GM18519 (cell line): ENCODE measurements around the gene CAMK4.
A peak's percentile ranks its signal among the peaks of the same experiment; 100 is the strongest.

Experiments
- ATAC-seq: cut with Tn5 transposase; IDR thresholded peaks from one replicate; pipeline ENCODE4 v1.9.1; 2021; ENCODE audit warnings: mild to moderate bottlenecking, moderate library complexity; ENCODE audit not compliant: unreplicated experiment, low FRiP score

The CAMK4 gene

DNA sequence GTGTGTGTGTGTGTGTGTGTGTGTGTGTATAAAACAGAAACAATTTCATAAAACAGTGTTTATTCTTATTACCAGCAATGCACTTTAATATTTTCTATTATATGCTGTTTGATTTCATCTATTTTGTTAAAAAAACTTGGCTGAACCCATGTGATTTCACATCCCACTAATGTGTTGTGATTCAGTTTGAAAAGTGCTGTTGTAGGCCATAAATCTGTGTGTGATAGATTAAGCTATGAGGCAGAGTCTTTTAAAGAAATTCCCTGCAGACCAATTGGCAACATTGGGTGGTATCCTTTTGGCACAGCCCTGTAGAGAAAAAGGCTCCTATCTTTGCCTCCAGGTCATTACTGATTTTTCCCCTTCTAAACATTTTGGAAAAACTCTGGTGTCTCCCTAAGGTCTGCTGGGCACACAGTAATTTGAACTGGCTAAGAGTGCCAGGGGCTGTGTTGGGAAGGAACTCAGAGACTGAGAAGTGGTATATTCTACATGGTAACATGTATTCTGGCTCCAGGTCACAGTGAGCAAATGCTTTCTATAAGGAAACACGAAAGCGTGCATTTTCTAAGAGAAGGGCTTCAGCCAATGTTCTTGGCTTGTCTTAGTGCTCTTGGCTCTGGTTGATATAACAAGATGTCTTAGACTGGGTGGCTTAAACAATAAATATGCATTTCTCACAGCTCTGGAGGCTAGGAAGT is 4.5 kb downstream of the CAMK4 start:
- no peak for ATAC-seq

DNA sequence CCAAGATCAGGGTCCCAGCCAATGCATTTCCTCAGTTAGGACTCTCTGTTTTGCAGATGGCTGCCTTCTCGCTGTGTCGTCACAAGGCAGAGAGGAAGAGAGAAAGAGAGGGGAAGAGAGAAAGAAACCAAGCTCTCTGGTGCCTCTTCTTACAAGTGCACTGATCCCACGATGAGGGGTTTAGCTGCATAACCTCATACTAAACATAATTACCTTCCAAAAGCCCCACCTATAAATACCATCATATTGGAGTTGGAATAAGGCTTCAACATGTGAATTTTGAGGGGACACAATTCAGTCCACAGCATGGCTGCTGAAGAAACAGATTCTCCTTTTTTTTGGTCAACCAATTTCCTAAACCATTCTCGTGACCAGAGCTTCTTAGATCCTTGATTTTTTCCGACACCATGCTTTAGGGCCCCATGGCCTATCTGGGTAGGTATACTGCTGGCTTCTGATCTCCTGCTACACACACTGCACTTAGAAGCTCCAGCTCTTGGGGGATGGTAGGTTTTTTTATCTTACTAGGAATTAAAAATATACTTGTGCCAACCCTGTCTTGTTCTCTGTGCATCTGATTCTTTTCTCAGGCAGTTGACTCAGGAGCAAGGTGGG is 5.1 kb downstream of the CAMK4 start:
- no peak for ATAC-seq

DNA sequence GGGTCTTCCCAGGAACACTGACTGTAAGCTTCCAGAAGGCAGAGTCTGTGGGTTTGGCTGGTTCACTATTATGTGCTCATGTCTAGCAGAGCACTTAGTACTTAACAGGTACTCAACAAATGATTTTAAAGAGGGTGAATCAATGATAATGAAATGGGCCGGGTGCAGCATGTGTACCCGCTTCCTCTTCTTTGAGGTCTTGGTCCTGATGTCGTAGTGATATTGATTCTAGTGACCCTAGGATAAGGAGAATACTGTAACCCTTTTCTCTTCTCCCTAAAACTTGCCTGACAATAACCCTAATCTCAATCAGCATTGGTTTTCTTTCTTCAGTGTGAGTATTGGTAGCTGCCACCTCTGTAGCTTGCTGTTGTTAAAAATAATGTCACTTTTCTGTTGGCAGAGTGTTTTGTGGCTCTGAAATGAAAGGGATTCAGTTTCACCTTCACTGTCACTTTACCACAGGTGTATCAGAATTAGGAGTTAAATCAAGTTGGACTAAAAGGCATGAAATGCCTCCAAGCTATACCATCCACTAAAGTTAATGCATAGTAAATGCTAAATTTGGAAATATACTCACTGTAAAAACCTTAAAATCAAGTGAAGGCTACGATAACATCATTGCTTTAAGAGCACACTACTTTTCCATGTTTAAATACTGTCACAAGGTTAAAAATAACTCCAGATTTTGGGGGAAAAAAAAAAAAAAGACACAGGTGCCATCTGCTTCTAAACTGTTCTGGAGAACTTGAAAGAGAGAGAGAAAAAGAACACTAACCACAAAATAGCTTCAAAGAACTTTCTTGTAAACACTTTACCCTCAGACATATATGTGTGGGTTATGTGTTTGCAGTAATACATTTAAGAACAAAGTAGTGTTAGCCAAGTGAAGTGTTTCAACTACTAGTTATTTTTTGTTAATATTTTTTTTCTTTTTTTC is 6.0 kb downstream of the CAMK4 start:
- no peak for ATAC-seq

DNA sequence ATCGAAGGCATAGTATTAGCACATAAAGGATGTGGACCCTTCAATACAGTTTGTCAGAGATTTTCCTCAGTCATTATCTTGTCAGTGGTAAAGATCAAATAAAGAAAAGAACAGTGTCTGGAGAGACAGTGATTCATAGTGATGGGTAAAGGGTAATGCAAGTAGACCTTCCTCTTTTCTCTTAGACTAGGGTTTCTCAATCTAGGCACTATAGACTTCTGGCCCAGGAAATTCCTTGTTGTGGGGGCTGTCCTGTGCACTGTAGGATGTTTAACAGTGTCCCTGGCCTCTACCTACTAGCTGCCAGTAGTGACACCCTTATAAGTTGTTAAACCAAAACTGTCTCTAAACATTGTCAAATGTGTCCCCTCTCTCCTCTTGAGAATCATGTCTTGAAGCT is 6.9 kb downstream of the CAMK4 start:
- ATAC-seq = no peak

DNA sequence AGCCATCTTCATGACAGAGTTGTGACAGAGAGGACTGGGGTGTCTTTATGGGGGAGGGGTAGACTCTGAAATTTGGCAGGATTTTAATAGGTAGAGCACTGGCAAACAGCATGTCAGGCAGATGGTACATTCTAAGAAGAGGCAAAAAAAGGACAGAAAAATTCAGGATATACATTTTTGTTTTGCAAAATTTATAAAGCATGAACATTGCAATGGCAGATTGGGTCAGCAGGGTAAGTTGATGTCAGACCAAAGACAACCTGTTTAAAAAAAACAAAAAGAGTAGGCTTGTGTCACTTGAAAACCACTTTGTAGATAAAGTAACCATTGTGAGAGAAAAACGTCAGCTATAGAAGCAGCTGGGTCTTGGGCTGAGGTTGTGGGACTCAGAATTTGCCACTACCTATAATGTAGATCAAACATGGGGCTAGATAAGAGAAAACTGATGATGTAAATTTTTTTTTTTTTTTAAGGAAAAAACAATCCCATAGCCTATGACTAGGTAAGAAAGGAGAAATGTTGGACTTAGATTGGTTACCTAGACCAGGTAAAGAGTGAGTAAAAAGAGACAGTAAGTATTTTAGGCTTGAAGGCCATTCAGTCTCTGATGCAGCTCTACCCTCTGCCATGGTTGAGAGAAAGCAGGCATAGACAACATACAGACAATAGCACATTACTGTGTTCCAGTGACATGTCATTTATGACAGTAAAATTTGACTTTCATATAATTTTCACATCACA is 8.3 kb downstream of the CAMK4 start:
- ATAC-seq = no peak

DNA sequence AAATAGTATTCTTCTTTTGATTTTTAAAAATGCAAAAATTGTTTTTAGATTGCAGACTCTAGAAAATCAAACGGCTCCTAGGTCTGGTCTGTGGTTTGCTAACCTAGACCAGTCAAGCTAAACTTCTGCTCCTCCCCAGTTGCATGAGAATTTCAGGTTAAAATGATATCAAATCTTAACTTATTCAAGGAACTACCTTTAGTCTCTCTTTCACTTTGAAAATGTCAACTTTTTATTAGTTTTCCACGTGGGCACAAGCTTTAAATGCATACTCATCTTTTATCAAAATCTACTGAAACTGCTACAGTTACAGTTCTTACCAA is 8.8 kb downstream of the CAMK4 start:
- no peak for ATAC-seq

DNA sequence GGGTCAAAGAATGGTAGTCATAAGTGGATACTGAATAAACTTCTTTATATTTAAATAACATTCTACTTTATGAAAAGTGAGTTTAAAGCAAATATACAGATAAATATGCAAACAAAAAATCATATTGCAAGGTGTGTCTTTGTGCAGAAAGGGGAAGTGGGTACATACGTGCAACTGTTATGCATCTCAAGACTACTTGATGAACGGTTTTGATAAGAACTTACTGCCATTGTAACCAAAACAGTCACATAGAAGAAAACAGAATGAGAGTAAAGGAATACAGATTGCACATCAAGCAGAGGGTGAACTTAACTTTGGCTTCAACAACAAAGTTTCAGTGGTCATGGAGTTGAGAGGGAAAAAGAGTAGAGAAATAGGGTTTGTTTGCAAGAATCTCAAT is 9.9 kb downstream of the CAMK4 start:
- peak; percentile 37 for ATAC-seq

DNA sequence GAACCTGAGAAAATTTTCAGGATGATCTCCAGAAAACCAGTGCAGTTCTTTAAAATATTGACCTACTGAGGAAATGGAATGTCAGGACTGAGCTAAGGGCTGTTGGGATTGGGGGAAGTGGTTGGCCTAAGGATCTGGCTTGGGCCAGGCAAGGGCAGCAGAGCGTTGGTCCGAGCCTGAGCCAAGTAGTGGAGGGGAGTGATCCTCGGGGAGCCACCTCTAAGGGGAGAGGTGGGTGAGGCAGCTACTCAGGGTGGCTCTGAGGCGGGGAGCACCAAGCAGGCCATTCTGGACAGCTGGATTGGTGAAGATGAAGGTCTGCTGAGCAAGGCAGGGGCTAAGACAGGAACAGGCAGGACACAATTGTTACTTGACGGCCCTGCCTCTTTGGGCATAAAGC is 11.5 kb downstream of the CAMK4 start:
- no peak for ATAC-seq

DNA sequence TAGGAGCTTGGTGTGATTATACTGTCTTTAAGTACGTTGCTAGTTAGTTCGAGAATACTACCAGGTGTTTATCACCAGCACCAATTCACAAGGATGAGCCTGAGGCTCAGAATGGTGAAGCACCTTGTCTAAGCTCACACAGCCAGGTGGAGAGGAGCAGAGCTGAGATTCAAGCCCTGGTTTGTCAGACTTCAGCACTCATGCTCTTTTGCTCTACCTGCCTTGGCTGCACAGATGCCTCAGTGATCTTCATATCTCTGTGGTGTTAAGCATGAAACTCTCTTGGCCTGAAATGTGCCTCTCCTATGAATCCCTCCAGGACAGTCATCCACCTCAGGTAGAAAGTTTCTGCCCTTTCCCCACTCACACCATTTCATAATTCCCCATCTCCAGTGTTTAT is 12.2 kb downstream of the CAMK4 start:
- ATAC-seq = no peak

DNA sequence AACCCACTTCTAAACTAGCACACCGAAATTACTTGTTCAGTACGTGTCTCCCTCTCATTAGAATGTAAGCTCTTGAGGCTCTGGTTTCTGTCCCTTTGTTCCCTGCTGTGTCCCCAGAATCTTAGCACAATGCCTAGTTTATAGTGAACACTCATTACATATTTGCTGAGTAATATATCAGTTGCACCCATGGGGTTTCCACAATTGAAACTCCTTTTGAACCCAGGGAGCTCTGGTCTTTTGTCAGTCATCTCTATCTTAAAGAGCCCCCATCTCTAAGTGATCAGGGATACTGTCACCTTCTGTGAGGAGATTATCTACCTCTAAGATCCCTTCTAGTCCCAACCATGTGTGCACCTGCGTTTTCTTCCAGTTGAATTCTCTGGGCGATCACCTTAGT is 12.8 kb downstream of the CAMK4 start:
- no peak for ATAC-seq

DNA sequence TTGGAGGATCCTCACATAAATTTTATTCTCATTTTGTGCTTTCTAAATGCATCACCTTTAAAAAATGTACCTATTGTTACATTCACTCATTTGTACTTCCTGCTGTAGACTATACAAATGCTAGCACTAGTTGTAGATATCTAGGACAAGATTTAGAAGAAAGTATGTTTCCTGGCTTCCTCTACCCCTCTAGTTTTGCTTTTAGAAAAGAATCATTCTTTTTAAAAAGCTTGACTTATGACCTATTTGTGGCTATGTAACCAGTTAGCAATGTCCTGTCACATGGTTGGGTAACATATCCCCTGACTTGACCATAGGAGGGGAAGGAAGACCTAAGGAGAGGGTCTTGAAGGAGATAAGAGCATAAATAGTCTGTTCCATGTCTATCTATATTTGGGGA is 13.3 kb downstream of the CAMK4 start:
- no peak for ATAC-seq

DNA sequence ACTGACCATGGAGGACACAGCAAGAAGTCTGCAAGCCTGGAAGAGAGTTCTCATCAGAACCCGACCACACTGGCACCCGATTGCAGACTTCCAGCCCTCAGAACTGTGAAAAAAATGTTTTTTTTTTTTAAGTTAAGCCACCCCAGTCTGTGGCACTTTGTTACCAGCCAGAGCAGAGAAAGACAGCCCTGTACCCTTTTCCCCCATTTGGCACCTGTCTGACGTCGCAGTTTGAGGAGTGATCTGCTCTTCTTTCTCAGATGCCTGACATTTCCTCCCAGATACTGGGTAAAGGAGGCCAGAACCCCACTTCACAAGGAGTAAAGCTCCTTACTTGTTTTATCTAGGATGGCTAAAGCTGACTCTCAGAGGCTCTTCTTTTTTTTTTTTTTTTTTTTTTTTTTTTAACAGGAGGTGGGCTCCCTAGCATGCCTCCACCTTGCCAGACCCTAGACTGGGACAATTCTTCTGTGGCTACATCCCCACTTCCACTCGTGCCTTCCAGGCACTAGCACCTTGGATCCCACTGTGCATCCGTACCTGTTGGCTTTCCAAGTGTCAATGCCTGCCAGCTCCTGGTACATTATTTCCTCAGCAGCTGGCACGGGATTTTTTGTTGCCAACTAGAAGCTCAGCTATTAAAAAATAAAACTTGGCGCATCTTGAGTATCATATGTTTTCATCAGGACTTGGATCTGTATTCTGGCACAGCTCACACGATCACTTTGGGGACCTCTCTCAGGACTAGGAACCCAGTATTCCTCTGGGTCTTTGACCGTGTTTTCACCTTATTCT is 14.4 kb downstream of the CAMK4 start:
- ATAC-seq = no peak

DNA sequence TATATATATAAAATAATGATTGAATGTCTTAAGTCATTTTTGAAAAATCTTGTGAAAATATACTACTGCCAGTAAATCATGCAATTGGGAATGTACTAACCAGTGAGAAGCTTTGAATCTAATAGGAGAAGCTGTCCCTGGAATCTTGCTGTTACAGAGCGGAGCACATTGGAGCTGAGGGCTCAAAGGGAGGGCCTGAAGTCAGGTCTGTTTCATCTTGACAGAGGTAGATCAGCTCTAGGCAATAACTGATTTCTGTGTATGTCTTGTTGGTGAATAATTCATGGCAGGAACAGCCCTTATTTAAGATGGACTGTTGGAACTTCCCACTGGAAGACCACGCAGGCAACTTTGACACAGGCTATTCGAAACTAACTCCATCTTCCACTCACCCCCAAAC is 17.5 kb downstream of the CAMK4 start:
- no peak for ATAC-seq

DNA sequence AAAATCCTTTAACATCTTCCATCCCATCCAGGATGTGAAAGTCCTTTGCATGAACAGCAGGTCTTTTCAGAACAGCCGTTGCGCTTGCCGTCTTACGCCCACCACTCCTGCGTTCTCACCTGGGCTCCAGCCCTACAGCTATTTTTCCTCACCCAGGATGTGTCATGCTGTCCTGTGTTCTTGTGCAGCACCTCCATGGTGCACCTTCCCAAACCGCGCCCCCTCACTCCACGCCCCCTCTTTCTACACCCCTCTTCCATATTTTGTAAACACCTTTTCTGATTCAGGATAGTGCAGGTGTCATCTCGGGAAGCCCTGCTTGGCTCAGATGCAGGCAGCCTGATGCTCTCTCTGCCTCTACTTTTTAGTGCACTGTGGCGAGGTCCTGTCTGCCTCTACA is 18.4 kb downstream of the CAMK4 start:
- ATAC-seq = no peak

DNA sequence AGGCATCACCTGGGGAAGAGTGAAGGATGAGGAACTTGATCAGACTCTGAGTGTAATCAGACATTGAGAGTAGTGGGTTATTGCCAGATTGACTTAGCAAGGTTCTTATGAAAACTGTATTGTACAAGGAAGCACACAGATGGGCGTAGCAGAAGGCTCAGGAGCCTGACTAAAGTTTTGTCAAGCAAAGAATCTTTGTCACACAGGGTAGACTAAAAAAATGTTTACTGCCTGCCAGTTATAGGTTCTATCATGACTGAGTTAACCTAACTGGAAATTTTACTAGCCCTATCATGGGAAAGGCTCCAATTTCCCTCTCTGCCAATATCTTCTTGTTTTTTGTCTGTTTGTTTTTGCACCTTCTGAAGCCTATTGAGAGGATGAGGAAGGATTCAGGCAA is 19.1 kb downstream of the CAMK4 start:
- ATAC-seq = no peak

DNA sequence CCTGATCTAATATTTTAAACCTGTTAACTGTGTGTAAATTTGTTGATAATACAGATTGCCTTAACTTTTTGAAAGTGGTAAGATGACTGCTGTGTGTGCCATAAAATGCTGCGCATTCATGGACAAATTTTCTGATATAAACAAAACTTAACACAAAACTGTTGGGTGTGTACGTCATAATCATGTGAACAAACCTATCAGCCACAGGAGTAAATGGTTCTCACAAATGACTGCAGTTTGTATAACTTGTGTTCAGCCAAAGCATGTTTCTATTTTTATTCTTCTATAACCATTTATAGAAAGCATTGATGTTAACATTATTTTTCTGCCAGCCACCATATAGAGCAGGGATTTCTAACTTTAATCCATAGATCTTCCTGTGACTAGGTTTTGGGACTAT is 21.5 kb downstream of the CAMK4 start:
- ATAC-seq = no peak

DNA sequence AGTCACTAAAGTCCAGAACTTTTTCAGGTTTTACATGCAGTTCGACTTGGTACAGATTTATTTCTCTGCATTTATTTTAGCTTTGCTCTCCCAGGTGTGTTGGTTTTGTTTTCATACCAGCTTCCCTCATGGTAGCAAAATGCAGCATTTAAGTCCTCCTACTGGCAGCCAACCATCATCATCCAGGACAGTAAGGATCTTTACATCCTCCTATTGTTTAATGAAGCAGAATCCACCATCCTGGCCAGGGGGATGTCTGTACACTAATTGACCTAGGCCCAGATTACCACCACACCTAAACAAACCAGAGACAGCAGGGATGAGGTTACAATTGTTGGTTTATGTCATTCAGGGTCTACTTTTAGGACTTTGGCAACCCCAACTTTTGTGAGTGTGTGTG is 22.3 kb downstream of the CAMK4 start:
- no peak for ATAC-seq

DNA sequence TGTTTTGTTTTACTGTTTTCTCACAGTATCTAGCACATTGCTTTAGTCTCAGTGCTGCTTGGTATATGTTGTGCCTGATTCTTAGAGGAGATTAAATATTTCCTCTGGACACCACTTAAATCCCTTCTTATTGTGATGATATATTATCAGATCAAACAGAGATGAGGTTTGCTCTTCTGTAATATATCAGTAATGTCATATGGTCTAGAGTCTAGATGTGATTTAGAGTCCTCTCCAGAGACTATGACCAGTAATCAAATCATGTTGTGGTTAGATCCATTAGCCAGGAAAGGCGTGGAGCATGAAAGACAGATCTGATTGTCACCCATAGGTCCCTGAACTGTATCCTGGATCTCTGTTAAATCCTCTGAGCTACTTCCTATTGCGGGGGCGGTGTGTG is 24.4 kb downstream of the CAMK4 start:
- ATAC-seq = no peak

DNA sequence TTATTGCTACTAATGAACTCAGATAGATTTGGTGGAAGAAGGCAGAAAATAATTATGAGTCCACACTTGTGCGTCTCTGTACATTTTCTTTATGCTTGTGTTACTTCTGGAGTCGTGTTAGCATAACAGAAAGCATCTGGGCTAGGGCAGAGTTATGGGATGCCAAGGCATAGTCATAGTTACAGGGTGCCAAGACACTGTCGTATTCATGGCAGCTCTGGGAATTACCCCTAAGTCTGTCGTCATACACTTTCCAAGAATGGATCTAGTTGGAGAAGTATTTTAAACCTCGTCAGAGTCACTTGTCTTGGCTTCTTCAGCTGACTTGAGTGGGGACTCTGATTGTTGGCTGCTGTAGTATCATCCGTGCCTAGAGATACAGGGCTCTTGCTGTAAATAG is 27.7 kb downstream of the CAMK4 start:
- ATAC-seq = no peak

DNA sequence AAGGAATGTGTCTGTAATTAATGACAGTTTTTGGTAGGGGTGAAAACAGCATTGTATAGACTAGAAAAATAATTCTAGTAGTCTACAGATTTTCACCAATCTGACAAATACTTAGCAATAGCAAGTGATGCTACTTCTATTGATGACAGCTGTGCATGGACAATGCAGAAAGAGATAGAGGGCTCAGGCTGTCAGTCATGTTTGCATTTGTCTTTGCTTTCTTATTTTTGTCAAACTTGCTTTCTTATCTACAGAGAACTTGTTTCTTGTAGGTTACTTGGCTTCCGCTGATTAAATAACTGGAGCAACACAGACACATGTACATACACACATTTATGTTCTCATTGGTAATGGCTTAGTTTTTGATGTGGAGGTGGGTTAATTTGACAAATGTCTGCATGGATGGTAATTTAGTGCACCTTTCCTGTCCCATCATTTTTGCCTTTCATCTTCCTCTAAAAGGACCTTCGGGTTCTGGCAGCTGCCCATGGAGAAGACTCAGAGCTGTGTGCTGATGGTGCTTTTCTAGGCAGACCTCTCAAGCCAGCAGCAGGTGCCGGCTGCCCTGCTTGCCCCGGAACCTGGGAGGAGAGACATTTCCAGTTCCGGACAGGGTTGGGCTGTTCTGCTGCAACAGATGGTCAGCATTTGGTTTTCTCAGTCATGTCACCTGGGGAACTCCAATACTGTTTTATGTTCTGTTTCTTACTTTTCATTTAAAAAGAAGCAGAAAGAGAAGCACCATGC is 28.8 kb downstream of the CAMK4 start:
- ATAC-seq = no peak
